Muscle of back (tissue), 11 donors: ENCODE results near the gene HNRNPU. TPM values are rescaled to one million over a fixed set of nuclear protein-coding genes. Genes with fewer than 3 reads are reported as not detected.

Source experiments
- DNase-seq, 3 donors: peaks; one replicate each; pipeline versions ENCODE4 v3.0.0 to v3.0.0-alpha.2; 2013
- polyA plus RNA-seq, 10 donors: library from polyadenylated mRNA; unstranded; fragments of 120-200 nt; gene quantifications; one replicate each; pipeline ENCODE4 v1.2.1, GENCODE V29; 2013; ENCODE audit not compliant: insufficient read length in 10 of 10

HNRNPU gene
- polyA plus RNA-seq, 10 donors: 299 to 411 (median 372) TPM

GRCh38 chr1:244810221-244810620 lies 54.1 kb downstream of the HNRNPU start:
- DNase-seq: no peak

DNA sequence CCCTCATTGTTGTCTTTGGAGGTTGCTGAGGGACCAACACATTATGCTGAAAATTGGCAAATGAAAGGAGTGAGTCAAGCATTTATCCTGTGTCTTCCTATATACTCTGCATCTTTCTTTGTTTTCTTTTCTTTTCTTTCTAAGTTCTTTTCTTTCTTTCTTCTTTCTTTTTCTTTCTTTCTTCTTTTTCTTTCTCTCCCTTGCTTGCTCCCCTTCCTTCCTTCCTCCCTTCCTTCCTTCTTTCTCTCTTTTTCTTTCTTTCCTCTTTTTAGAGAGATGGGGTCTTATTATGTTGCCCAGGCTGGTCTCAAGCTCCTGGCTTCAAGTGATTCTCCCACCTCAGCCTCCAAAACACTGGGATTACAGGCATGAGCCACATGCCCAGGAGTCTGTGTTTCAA lies 57.2 kb downstream of the HNRNPU start:
- no peak for DNase-seq

- no peak for DNase-seq
Observed at GRCh38 chr1:244804841-244805240, 59.5 kb downstream of the HNRNPU start.

GRCh38 chr1:244802556-244803239 lies 61.6 kb downstream of the HNRNPU start:
- DNase-seq: no peak

DNA sequence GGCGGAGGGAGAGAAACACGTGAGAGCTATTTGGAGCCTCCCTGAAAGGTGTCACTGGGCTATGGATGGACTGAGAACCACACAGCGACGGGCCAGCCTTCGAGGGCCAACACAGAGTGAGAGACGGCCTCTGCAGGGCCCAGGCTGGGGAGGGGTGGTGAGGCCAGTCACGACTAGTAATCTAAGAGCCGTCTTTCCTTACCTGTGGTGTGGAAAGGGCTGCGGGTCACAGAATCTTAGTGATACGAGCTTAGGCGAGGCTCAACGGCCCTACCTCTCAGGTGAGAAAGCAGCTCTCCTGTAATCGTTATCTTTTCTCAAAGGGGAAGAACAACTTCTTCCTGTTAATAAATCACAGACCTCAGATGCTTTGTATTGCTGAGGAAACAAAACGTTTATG lies 62.3 kb downstream of the HNRNPU start:
- no peak for DNase-seq

DNA sequence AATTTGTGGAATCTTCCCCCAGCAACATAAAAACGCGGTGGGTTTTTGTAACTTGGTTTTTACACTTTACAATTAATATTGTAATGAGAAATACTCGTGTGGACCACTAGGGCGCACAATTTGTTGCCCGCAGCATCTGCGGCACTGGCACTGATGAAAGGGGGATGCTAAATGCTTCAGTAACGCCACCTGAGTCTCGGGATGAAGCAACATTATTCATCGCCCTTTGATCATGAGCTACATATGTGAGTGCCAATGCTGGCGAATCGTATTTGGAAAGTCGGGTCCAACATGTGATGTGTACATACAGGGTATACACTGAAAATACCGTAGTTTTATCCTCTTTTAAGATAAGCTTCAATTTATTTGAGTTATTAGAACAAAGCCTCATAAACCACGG lies 63.1 kb downstream of the HNRNPU start:
- DNase-seq: peak in 1 of 3 donors; percentile 22

DNA sequence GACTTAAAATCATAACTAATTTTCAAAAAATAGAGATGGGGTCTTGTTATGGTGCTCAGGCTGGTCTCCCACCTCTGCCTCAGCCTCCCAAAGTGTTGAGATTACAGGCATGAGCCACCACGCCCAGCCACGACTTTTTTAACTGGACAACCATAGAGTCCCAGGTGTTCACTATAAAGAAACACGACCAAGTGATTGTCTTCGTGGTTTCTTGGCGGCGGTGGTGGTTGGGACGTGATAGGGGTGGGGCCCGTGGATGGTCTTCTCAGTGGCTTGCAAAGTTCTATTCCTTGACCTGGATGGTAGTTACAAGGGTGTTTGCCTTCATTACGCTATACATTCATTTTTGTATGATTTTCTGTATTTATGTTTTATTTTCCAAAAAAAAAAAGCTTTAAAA lies 63.5 kb downstream of the HNRNPU start:
- DNase-seq: no peak

Other genes starting within 250 kb of the HNRNPU start
- 10 to 100 TPM; 42.6 to 57.2 (median 50.4) TPM for gene DESI2, start 211.4 kb downstream of the HNRNPU start, polyA plus RNA-seq
- 10 to 100 TPM; 44.4 to 68.7 (median 50.8) TPM for gene COX20, start 28.9 kb downstream of the HNRNPU start, polyA plus RNA-seq